HuH-7.5 (cell line): ENCODE data around the gene AMPD3.

Experiments
- DNase-seq: peaks from one replicate; pipeline ENCODE4 v3.0.0; 2011; ENCODE audit warnings: low spot score

Gene AMPD3

GRCh38 chr11:10488934-10489691 lies 34.0 kb downstream of the AMPD3 start:
- no peak for DNase-seq

- no peak for DNase-seq
Measured at GRCh38 chr11:10490032-10490397, 35.0 kb downstream of the AMPD3 start.

GRCh38 chr11:10490398-10491241 lies 35.6 kb downstream of the AMPD3 start:
- no peak for DNase-seq

GRCh38 chr11:10492084-10492483 lies 37.0 kb downstream of the AMPD3 start:
- DNase-seq = no peak

- no peak for DNase-seq
Measured at GRCh38 chr11:10493041-10493663, 38.1 kb downstream of the AMPD3 start.

GRCh38 chr11:10494636-10495463 lies 39.8 kb downstream of the AMPD3 start:
- no peak for DNase-seq

- DNase-seq = no peak
Measured at GRCh38 chr11:10495464-10495786, 40.4 kb downstream of the AMPD3 start.

GRCh38 chr11:10496296-10496936 lies 41.4 kb downstream of the AMPD3 start:
- DNase-seq = no peak

- no peak for DNase-seq
Measured at GRCh38 chr11:10497371-10498021, 42.4 kb downstream of the AMPD3 start.

GRCh38 chr11:10498022-10498400 lies 42.9 kb downstream of the AMPD3 start:
- no peak for DNase-seq

GRCh38 chr11:10498426-10499250 lies 43.6 kb downstream of the AMPD3 start:
- no peak for DNase-seq

- DNase-seq = no peak
Measured at GRCh38 chr11:10499452-10499851, 44.4 kb downstream of the AMPD3 start.

- DNase-seq = no peak
Measured at GRCh38 chr11:10499874-10500601, 45.0 kb downstream of the AMPD3 start.

- DNase-seq = no peak
Measured at GRCh38 chr11:10500757-10501684, 46.0 kb downstream of the AMPD3 start.

GRCh38 chr11:10502065-10502680 lies 47.1 kb downstream of the AMPD3 start:
- no peak for DNase-seq

GRCh38 chr11:10502770-10503169 lies 47.7 kb downstream of the AMPD3 start:
- DNase-seq = no peak

GRCh38 chr11:10503221-10503620 lies 48.2 kb downstream of the AMPD3 start:
- no peak for DNase-seq
